Activated naive CD8-positive, alpha-beta T cell treated with anti-CD3 and anti-CD28 coated beads for 36 hours (primary cell): ENCODE results near the gene IGHMBP2. TPM values are rescaled to one million over a fixed set of nuclear protein-coding genes. Genes with fewer than 3 reads are reported as not detected.

Experiments
- DNase-seq: peaks from one replicate; pipeline ENCODE4 v3.0.0; 2021
- H3K27ac Mint-ChIP-seq: one replicate; pipeline ENCODE4 v1.8.0; 2022; ENCODE audit warnings: mild to moderate bottlenecking, moderate library complexity, mixed read lengths
- H3K27me3 Mint-ChIP-seq: one replicate; pipeline ENCODE4 v1.8.0; 2022; ENCODE audit warnings: mild to moderate bottlenecking, mixed read lengths
- H3K36me3 Mint-ChIP-seq: one replicate; pipeline ENCODE4 v1.8.0; 2021; ENCODE audit warnings: mild to moderate bottlenecking, mixed read lengths
- H3K4me1 Mint-ChIP-seq: one replicate; pipeline ENCODE4 v1.8.0; 2021; ENCODE audit warnings: mixed read lengths
- H3K4me3 Mint-ChIP-seq: one replicate; pipeline ENCODE4 v1.8.0; 2022; ENCODE audit warnings: mild to moderate bottlenecking, moderate library complexity, mixed read lengths
- H3K9me3 Mint-ChIP-seq: one replicate; pipeline ENCODE4 v1.8.0; 2022; ENCODE audit warnings: mixed read lengths
- total RNA-seq, 2 experiments: library from RNA; stranded (reverse); gene quantifications; one replicate each; pipeline ENCODE4 v1.2.3, GENCODE V29; 2021

Gene IGHMBP2
- total RNA-seq, 2 experiments from 2014 or later, result 25.5 to 27.0 TPM

- Mint-ChIP-seq H3K4me3 (peak overlapping the region; percentile 99), H3K27me3 (no peaks in the 10 kb centered on the region), H3K4me1 (peaks cover 31% of the 10 kb centered on the region), H3K9me3 (no peaks in the 10 kb centered on the region), H3K27ac (peak overlapping the region; percentile 23), H3K36me3 (peaks cover 19% of the 10 kb centered on the region)
- no peak for DNase-seq
Observed at GRCh38 chr11:68905421-68906360, 2.0 kb downstream of the IGHMBP2 start.

DNA sequence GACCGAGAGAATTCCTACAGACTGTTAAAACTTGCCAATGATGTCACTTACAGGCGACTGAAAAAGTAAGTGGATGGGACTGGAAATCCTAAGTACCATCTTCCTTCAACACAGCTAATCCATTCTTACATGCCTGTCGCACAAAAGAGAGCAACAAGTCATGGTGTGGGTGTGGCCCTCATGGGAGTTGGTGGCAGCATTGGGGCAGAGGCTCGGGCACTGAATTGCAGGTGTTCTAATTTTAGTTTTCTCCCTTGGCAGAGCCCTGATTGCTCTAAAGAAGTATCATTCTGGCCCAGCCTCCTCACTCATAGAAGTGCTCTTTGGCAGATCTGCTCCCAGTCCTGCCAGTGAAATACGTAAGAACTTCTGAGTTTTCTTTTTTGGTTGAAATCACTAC lies 4.6 kb downstream of the IGHMBP2 start:
- peaks cover 11% of the 10 kb centered on the region for H3K4me1 Mint-ChIP-seq
- peaks cover 16% of the 10 kb centered on the region for H3K36me3 Mint-ChIP-seq
- H3K27me3 Mint-ChIP-seq, result no peaks in the 10 kb centered on the region
- no peak overlapping the region for H3K27ac Mint-ChIP-seq
- no peak overlapping the region for H3K4me3 Mint-ChIP-seq
- DNase-seq, result no peak
- H3K9me3 Mint-ChIP-seq, result no peaks in the 10 kb centered on the region

- Mint-ChIP-seq H3K27me3 (no peaks in the 10 kb centered on the region), H3K9me3 (no peaks in the 10 kb centered on the region), H3K4me1 (no peaks in the 10 kb centered on the region), H3K36me3 (peaks cover 15% of the 10 kb centered on the region), H3K4me3 (no peak overlapping the region), H3K27ac (no peak overlapping the region)
- no peak for DNase-seq
Observed at GRCh38 chr11:68910965-68911364, 7.3 kb downstream of the IGHMBP2 start.

GRCh38 chr11:68911731-68912130 lies 8.0 kb downstream of the IGHMBP2 start:
- Mint-ChIP-seq H3K36me3 (peaks cover 15% of the 10 kb centered on the region), H3K9me3 (no peaks in the 10 kb centered on the region), H3K27me3 (no peaks in the 10 kb centered on the region), H3K4me1 (no peaks in the 10 kb centered on the region), H3K27ac (no peak overlapping the region), H3K4me3 (no peak overlapping the region)
- no peak for DNase-seq

- Mint-ChIP-seq H3K36me3 (peaks cover 15% of the 10 kb centered on the region), H3K9me3 (no peaks in the 10 kb centered on the region)
Observed at GRCh38 chr11:68912254-68912653, 8.6 kb downstream of the IGHMBP2 start.

DNA sequence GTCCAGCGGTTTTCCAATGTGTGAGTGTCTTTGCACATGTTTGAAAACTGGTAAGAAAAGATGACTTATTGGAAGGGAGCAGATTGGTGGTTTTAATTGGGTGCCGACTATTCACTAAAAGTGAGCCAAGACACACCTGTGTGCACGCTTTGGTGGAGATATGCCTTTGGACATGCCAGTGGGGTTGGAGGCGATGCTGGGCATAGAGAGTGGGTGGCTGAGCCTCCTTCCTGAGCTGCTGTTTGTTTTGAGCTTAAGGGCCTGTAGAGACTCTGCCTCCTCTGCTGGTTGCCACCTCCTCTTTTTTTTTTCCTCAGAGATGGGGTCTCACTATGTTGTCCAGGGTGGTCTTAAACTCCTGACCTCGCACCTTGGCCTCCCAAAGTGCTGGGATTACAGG lies 9.5 kb downstream of the IGHMBP2 start:
- Mint-ChIP-seq H3K4me3 (no peak overlapping the region), H3K36me3 (peaks cover 13% of the 10 kb centered on the region), H3K9me3 (no peaks in the 10 kb centered on the region), H3K27ac (no peak overlapping the region), H3K4me1 (no peaks in the 10 kb centered on the region), H3K27me3 (no peaks in the 10 kb centered on the region)
- DNase-seq, result no peak

More at GRCh38 chr11:68912254-68912653, 8.6 kb downstream of the IGHMBP2 start:
- DNase-seq, result no peak
- Mint-ChIP-seq H3K4me3 (no peak overlapping the region), H3K27me3 (no peaks in the 10 kb centered on the region), H3K27ac (no peak overlapping the region), H3K4me1 (no peaks in the 10 kb centered on the region)

GRCh38 chr11:68914761-68915160 lies 11.1 kb downstream of the IGHMBP2 start:
- H3K4me1 Mint-ChIP-seq, result no peaks in the 10 kb centered on the region

GRCh38 chr11:68916439-68916838 lies 12.7 kb downstream of the IGHMBP2 start:
- no peak overlapping the region for H3K4me3 Mint-ChIP-seq
- no peaks in the 10 kb centered on the region for H3K4me1 Mint-ChIP-seq
- no peaks in the 10 kb centered on the region for H3K27me3 Mint-ChIP-seq
- H3K36me3 Mint-ChIP-seq, result peaks cover 16% of the 10 kb centered on the region
- H3K9me3 Mint-ChIP-seq, result no peaks in the 10 kb centered on the region
- no peak overlapping the region for H3K27ac Mint-ChIP-seq
- no peak for DNase-seq

More at GRCh38 chr11:68914761-68915160, 11.1 kb downstream of the IGHMBP2 start:
- Mint-ChIP-seq H3K27ac (no peak overlapping the region), H3K4me3 (no peak overlapping the region), H3K27me3 (no peaks in the 10 kb centered on the region), H3K9me3 (no peaks in the 10 kb centered on the region), H3K36me3 (peaks cover 16% of the 10 kb centered on the region)
- no peak for DNase-seq

DNA sequence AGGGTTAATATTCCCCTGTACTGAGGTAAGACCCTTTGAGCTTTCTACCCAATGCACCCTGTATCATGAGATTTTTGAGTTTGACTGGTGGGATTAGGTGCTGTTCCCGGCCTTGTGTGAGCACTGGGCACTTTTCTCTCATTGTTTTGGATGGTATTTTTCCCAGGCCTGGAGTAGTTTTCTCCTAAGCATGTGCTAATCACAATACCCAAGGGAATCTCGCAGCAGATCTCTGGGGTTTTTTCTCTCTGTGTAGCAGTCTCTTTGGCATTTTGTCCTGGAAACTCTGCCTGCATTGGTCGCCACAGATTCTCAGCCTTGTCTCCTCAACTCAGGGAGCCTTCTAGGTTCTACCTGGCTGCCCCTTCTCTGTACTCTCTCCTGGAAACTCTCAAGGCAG lies 19.9 kb downstream of the IGHMBP2 start:
- DNase-seq, result no peak
- Mint-ChIP-seq H3K27me3 (no peaks in the 10 kb centered on the region), H3K4me1 (peaks cover 2% of the 10 kb centered on the region), H3K27ac (no peak overlapping the region), H3K36me3 (peaks cover 69% of the 10 kb centered on the region), H3K9me3 (peaks cover 18% of the 10 kb centered on the region), H3K4me3 (no peak overlapping the region)

- no peaks in the 10 kb centered on the region for H3K27me3 Mint-ChIP-seq
- no peak for DNase-seq
- H3K27ac Mint-ChIP-seq, result no peak overlapping the region
- peaks cover 65% of the 10 kb centered on the region for H3K36me3 Mint-ChIP-seq
- H3K9me3 Mint-ChIP-seq, result peaks cover 18% of the 10 kb centered on the region
- H3K4me3 Mint-ChIP-seq, result no peak overlapping the region
- peaks cover 2% of the 10 kb centered on the region for H3K4me1 Mint-ChIP-seq
Observed at GRCh38 chr11:68924073-68924925, 20.6 kb downstream of the IGHMBP2 start.

DNA sequence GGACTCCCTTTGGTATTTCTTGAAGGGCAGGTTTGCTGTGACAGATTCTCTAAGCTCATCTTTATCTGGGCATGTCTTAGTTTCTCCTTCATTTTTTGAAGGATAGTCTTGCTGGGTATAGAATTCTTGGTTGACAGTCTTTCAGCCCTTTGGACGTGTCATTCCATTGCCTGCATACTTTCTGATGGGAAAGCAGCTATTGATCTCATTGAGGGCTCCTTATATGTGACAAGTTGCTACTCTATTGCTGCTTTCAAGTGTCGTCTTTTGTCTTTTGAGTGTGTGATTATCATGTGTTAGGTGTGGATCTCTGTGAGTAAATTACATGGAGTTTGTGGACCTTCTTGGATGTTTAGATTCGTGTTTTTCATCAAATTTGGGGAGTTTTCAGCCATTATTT lies 21.9 kb downstream of the IGHMBP2 start:
- H3K4me3 Mint-ChIP-seq, result no peak overlapping the region
- peaks cover 18% of the 10 kb centered on the region for H3K9me3 Mint-ChIP-seq
- H3K27me3 Mint-ChIP-seq, result no peaks in the 10 kb centered on the region
- DNase-seq, result no peak
- H3K27ac Mint-ChIP-seq, result no peak overlapping the region
- peaks cover 2% of the 10 kb centered on the region for H3K4me1 Mint-ChIP-seq
- peaks cover 70% of the 10 kb centered on the region for H3K36me3 Mint-ChIP-seq

DNA sequence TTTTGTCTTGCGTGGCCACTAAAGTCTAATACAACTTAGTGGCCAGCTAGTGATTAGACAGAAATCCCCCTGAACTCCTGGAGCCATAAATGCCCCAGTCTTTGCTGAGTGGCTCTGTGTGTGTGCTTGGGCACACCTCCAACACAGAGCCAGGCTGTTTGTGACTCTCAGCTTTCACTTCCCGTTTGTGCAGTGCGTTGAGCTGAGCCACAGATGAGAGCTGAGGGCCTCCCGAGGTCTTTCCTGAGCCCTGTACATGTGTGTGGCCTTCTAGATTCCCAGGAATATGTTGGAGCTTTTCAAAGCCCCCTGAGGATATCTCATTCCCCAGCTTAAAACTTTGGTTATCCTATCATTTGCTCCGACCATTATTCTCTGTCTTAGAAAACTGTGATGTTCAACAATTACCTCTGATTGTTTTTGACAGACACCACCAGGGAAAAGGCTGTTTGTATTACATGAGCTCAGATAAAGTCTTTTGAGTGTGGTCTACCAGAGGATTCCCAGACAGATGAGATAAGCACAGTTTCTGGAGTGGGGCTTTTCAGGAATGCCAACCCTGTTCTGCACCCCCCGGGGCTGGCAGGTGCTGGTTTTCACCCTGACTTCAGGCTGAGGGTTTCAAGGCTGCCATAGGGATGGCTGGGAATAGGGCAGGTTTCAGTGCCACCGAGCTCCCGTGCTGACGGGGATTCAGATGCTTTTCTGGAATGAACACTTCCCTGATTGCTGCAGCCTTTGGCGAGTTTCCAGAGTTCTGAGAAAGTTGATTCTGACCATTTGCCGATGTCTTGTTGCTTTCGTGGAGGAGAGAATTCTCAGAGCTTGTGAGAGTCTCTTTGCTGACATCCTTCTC lies 23.8 kb downstream of the IGHMBP2 start:
- DNase-seq, result no peak
- H3K4me1 Mint-ChIP-seq, result peaks cover 2% of the 10 kb centered on the region
- no peak overlapping the region for H3K27ac Mint-ChIP-seq
- H3K36me3 Mint-ChIP-seq, result peaks cover 62% of the 10 kb centered on the region
- H3K4me3 Mint-ChIP-seq, result no peak overlapping the region
- H3K27me3 Mint-ChIP-seq, result no peaks in the 10 kb centered on the region
- peaks cover 18% of the 10 kb centered on the region for H3K9me3 Mint-ChIP-seq

- Mint-ChIP-seq H3K4me3 (no peak overlapping the region), H3K4me1 (peaks cover 2% of the 10 kb centered on the region)
Observed at GRCh38 chr11:68928136-68928880, 24.6 kb downstream of the IGHMBP2 start.

DNA sequence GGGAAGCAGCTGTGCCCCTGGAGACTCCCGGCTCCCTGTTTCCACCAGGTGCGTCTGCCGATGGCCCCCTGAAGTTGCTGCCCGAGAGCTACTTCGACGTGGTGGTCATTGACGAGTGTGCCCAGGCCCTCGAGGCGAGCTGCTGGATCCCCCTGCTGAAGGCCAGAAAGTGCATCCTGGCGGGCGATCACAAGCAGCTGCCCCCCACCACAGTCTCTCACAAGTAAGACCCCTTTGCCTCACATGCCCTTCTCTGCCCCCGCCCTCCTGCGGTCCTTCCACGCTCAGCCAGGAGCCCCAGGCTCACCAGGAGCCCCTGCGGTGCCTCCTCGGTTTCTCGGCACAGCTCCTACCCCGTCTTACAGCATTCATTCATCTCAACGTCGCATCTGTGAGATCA lies 25.4 kb downstream of the IGHMBP2 start:
- no peaks in the 10 kb centered on the region for H3K27me3 Mint-ChIP-seq
- peaks cover 47% of the 10 kb centered on the region for H3K36me3 Mint-ChIP-seq

More at GRCh38 chr11:68928136-68928880, 24.6 kb downstream of the IGHMBP2 start:
- Mint-ChIP-seq H3K9me3 (peaks cover 18% of the 10 kb centered on the region), H3K36me3 (peaks cover 55% of the 10 kb centered on the region), H3K27me3 (no peaks in the 10 kb centered on the region), H3K27ac (no peak overlapping the region)
- no peak for DNase-seq

More for the DNA sequence above, 25.4 kb downstream of the IGHMBP2 start:
- Mint-ChIP-seq H3K9me3 (peaks cover 14% of the 10 kb centered on the region), H3K27ac (no peak overlapping the region), H3K4me3 (no peak overlapping the region), H3K4me1 (peaks cover 2% of the 10 kb centered on the region)
- DNase-seq, result no peak
